Hypothalamus (tissue), 51 donors: Measurements from ENCODE around the gene UBA1.

Experiments used
- DNase-seq, 51 donors: peaks; one replicate each; lab custom pipeline; 2025; lab: John Stamatoyannopoulos, UW

UBA1 gene

DNA sequence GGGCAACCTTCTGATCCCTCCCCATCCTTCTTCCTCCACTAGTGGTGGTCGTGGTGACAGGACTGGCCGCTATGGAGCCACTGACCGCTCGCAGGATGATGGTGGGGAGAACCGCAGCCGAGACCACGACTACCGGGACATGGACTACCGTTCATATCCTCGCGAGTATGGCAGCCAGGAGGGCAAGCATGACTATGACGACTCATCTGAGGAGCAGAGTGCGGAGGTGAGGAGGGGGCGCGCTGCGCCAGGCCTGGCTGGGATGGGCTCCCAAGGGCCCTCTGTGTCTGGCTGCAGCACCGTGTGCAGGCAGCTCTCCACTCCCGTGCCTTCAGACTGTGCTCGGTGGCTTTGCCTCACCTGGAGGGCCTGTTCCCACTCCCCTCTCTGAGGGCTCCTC lies 24.4 kb upstream of the UBA1 start:
- no peak for DNase-seq

DNA sequence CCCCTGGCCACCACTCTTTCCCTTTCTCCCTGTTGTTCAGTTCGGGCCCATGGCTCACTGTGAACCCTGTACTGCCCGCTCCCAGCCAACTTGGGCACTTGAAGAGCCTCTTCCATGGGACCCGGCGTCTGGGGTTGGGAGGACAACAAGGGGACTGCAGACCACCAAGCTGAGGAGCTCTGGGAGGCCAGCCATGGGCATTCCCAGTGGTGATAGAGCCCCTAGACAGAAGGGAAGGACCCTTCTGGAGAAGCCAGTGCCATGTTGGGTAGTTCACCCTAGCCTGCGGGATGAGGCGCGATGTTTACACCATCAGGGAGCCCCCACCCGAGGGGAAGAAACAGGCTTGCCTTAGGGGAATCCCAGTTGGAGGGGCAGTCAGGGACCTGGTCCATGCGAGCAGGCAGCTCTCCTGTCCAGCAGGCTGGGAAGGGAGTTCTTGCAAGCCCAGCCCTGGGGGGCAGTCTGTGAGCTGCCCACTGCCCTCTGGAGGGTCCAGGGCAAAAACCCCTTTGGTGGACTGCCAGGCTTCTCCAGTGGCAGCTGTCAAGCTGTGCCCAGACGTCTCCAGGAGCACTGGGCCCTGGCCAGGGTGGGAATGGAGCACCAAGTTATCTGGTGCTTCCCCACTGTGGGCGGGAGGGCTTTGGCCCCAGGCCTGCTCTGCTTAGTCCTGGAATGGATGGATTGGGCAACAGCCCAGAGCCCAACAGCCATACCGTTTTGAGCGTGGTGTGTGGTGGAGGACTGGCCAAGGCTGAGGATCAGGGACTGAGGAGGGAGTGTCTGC lies 23.7 kb upstream of the UBA1 start:
- DNase-seq, result peak in 2 of 51 donors; percentile 2 to 10

DNA sequence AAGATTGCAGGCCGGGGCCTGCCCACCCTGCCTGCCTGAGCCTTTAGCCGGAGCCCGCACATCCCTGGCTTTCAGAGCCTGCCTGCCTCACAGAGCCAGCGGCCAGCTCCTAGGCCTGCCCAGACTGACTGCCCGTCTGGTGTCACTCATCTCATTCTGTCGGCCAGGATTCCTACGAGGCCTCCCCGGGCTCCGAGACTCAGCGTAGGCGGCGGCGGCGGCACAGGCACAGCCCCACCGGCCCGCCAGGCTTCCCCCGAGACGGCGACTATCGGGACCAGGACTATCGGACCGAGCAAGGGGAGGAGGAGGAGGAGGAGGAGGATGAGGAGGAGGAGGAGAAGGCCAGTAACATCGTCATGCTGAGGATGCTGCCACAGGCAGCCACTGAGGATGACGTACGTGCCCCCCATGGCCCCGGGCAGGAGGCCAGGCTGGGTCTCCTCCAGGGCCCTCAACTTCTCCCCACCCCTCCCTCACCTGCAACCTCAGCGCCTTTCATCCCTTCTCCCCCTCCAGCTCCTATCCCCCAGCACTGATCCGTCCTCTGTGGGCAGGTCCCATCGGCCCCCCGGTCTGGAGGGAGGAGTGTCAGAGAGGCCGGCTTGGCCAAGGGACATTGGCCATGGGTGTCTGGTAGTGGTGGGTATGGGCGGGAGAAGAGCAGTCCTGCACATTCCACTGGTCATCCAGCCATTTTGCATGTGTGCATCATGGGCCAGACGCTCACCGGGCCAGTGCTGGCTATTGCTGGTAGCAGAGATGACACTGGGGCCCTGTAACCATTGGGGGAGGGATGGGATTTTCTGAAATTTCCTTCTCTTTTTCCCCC lies 22.6 kb upstream of the UBA1 start:
- DNase-seq, result no peak

DNA sequence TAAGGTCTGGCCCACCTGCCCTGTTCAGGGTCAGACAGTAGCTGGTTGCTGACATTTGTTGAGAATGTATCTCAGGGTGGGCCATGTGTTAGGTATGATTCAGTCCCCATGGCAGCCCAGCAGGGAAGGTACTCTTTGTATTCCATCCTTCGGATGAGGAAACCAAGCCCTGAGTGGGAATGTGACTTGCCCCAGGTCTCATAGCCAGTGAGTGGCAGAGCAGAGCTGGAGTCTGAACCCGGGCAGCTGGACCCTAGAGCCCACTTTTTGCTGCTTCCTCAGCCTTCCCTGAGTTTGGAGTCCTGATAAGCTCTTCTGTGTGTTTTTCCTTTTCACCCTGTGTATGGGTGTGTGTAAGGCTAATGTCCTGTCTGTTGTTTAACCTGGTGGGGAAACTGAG lies 21.6 kb upstream of the UBA1 start:
- no peak for DNase-seq

DNA sequence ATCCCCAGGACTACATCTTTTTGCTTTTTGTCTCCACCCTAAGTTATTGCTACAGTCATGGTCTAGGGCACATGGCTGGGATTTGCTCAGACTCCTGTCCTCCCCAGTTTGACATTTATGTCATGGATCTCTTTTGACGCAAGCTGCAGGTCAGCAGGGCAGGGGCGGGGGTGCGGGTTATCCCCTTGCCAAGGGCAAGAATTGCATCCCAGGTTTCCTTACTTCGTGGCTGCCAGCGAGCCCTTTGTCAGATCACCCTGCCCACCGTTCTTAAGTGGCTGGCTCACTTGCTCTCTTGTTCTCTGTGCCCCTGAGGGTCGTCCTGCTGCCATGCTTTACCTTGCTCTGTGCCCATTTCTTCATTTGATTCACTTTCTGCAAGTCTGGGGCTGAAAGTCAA lies 21.1 kb upstream of the UBA1 start:
- DNase-seq, result no peak

DNA sequence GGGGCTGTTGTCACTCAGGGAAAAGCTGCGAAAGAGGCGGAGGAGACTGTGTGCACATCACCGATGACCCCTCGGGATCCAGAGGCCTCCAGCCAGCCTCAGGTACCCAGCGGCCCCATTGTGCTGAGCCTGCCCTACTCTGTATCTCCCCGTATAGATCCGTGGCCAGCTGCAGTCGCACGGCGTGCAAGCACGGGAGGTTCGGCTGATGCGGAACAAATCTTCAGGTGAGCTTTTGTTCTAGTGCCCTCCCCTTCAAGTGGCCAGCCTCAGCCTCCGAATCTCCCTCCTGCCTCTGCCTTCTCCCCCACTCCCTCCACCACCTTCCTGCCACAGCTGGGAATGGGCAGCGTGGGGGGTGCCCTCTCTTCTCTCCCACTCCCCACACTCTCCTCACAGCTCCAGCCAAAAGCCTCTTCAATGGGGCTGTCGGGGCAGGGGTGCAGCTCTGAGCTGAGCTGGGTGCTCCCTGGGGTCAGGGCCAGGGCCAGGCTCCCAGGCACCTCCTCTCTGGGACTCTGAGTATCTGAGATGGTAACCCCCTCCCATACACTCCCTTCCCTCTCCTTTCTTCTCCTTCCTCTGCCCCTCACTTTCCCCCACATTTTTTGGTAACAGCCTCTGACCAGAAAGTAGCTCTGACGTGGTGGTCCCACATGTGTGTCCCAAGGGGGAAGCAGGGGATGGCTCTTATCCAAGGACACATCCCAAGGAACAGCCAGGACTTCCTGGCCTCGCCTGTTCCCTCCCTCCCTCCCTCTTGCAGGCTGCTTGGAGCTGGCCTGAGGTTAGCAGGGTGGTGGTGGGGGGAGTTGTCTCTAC lies 20.4 kb upstream of the UBA1 start:
- DNase-seq, result no peak

DNA sequence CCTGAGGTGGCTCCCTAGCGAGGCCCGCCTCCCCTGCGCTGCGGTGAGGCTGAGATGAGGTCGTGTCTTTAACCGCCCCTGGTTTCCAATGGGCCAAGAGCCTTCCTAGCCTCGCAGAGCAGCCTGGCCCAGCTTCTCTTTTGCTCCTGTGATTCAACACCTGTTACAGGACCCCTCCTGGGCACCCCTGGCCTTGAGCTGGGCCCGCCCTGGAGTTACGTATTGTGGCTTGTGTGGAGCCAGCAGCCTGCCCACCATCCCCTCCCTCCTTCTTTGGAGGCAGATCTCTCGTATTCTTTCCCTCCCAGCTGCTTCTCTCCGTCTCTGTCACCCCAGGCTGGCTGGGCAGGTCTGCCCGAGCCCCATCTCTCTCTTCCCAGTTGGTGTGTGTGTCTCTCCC lies 19.3 kb upstream of the UBA1 start:
- DNase-seq, result no peak

DNA sequence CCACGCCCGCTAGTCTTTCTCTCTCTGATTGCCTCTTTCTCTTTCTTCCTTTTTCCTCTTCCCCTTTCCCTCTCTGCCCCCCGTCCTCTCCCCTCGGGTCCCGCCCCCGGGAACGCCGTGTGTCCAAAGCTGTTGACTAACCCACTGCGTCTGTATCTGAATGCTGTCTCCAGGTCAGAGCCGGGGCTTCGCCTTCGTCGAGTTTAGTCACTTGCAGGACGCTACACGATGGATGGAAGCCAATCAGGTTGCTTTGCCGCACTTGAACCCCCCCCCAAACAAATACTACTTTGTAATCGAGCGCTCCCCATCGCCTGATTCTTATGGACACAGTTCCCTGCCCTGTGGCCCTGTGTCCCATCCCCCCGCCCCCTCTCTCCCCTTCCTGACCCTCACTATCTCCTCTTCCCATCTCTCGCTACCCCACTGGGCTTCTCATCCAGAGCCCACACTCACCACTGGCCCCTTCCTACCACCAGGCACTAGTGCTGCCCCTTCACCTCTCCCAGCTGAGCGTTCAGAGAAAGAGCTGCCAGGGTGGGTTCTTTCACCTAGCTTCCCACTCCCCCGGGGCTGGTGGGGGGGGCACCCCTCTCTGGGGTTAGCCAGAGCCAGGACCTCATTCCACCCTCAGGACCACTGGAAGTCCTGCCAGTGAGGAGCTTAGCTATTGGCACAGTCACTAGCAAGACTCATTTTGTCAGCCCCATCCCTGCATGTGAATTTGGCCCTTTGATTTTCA lies 18.6 kb upstream of the UBA1 start:
- no peak for DNase-seq

DNA sequence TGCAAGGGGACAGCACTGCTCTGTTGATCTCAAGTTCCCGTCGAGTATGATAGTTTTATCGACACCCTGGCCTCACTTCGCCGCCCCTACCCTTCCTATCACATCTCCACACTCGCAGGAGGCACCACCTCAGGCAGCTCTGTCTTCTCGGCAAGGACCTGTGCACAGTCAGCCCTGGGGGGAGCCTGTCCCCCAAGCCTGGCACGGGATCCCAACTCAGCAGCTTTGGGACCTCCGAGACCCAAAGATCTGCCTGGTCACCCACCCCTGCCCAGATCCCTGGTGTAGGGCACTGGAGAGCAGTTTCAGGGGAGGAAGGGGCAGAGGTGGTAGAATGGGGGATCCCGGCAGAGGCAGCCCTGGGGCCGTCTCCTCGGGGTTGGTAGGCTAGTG lies 18.0 kb upstream of the UBA1 start:
- DNase-seq, result no peak

DNA sequence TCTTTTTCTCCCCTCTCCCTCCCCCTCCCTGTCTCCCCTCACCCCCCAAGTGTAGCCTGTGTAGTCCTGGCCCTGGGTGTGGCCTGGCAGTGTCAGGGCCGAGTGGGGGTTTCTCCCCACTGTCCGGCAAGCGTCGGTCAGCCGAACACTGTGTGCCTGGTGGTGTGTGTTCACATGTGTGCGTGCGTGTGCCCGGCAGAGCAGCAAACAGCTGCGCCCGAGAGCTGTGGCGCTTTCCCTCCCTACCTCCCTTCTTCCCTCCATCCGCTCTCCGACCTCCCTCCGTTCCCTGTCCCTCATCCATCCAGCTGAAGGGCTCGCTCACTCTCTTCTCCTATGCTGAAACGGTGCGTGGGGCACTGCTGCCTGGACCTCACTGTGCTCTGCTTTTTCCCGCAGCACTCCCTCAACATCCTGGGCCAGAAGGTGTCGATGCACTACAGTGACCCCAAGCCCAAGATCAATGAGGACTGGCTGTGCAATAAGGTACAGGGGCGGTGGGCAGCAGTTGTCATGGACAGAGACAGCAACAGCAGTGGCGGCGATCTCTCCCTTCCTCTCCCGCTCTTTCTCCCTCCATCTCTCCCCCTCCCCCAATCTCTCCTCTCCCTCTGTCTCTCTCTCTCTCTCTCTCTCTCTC lies 17.4 kb upstream of the UBA1 start:
- no peak for DNase-seq

DNA sequence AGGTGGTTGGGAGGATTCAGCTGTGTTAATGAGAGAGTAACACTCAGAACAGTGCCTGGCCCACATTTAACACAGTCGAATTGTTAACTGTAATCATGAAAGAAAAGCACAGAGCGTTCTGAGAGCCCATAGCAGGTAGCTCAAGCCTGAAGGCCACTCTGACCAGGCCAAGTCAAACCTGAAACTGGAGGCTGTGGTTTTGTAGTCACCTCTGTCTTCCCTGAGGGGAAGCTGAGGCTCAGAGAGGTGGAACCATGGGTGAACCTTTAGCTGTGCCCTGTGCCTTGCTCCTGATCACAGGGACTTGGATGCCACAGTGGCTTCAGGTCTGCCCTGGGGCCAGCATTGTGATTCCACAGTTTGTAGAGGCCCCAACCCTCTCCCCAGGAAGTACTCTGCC lies 16.6 kb upstream of the UBA1 start:
- DNase-seq, result no peak

DNA sequence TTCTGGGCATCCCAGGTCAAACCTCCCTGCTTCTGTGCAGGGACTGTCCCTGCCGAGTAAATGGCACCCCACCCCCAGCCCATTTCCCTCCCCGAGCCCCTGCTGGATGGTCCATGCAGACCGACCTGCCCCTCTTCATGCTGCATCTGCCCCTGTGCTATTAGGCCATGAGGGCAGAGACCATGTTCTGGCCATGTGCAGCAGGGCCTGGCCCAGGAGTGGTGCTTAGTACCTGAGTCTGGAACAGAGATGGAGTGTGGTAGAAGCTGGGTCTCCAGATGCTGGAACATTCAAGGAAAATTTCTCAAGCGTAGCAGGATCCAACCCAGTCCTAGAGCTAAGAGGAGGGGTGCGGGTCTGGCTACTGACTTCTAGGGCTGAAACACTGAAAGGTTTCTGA lies 15.3 kb upstream of the UBA1 start:
- DNase-seq, result no peak

DNA sequence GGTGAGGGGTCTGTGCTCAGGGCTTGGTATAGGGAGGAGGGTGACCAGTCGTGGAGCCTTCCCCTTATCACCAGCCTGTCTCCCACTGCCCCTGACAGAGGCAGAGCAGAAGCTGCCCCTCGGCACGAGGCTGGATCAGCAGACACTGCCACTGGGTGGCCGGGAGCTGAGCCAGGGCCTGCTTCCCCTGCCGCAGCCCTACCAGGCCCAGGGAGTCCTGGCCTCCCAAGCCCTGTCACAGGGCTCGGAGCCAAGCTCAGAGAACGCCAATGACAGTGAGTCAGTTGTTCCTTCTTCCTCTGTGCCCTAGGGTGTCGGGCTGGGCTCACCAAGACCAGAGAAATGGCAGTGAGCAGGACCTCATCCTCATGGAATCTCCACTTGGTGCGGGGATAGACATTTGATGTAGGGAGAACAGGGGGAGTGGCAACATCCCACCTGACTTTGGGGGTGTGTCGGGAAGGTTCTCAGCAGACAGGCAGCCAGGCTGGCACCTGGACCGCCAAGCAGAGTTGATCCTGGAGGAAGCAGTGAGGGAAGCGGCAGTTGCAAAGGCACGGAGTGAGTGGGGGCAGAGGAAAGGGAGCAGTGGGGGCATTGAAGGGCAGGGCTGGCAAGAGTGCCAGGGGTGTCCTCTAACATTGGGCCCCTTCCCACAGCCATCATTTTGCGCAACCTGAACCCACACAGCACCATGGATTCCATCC lies 14.3 kb upstream of the UBA1 start:
- DNase-seq, result peak in 37 of 51 donors; percentile 1 to 71 (median 30)

DNA sequence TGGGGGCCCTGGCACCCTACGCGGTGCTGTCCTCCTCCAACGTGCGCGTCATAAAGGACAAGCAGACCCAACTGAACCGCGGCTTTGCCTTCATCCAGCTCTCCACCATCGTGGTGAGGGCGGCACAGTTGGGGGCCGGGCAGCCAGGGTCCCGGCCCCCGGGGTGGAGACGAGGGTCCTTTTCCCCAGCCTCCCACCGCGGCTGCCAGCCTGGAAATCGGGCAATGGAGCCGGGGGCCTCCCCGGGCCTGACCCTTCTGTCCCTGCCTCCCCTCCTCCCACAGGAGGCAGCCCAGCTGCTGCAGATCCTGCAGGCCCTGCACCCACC lies 13.7 kb upstream of the UBA1 start:
- no peak for DNase-seq

DNA sequence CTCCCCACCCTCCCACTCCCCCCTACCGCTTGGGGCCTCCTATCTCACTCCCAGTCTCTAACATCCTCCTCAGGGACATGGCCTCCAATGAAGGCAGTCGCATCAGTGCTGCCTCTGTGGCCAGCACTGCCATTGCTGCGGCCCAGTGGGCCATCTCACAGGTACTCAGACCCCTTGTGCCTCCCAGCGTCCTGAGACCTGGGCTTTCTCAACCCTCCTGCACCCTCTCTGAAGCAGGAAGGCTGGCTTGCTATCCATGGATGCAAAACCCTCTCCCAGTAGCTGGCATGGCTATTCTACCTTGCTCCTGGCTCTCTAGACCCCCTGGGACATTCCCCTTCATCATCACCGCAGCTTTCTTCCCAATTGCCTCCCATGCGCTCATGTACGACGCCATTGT lies 13.3 kb upstream of the UBA1 start:
- DNase-seq, result no peak

DNA sequence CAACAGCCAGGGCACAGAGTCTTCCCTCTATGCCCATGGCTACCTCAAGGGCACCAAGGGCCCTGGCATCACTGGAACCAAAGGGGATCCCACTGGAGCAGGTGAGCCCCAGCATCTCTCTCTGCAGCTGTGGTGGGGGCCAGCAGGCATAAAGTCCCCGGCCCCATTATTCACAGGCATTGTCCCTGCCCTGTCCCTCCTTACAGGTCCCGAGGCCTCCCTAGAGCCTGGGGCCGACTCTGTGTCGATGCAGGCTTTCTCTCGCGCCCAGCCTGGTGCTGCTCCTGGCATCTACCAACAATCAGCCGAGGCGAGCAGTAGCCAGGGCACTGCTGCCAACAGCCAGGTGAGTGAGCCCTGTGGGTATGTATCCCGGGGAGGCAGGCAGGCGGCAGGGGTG lies 12.3 kb upstream of the UBA1 start:
- no peak for DNase-seq

DNA sequence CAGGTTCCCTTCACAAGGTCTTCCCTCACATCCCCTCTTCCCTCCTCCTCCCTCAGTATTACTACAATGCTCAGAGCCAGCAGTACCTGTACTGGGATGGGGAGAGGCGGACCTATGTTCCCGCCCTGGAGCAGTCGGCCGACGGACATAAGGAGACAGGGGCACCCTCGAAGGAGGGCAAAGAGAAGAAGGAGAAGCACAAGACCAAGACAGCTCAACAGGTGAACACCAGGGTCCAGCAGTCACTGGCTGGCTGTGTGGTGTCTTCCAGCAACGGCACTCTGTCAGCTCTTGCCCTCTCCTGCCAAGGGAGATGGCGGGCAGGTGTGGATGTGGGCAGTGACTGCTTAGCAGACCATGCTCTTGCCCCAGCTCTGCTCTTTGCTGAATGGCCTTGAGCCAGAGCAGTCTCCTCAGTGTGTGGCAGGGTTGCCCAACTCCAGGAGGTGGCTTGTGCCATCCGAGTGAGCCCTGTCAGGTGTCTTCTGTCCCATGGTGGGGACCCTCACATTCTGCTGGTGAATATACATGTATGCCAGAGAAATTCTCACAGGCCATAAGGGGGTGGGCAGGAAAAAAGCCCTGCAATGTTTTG lies 11.4 kb upstream of the UBA1 start:
- no peak for DNase-seq

DNA sequence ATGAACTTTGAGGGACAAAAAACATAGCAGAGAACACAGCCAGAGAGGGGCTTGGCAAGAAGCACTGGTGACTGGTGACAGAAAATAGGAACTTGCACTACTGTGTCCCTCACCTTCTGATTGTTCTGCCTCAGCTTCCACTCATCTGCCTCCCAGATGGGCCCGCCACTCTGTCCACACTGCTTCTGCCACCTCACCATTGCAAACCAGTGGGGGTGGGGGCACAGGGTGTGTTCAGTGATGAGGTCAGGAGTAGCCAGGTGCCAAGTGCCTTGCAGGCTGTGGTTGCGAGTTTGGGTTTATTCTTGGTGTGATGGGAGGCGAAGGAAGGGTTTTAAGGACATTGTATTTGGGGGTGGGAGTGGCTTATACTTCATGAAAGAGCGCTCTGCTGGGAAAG lies 9.1 kb upstream of the UBA1 start:
- DNase-seq, result no peak

DNA sequence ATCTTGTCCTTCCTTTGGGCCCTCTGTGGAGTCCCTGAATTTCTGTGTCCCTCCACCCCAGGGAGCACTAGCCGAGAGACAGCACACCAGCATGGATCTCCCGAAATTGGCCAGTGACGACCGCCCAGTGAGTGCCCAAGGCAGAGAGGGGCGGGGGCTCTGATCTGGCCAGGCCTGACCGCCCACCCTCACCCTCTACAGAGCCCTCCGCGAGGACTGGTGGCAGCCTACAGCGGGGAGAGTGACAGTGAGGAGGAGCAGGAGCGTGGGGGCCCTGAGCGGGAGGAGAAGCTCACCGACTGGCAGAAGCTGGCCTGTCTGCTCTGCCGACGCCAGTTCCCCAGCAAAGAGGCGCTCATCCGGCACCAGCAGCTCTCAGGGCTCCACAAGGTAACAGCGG lies 8.4 kb upstream of the UBA1 start:
- DNase-seq, result no peak
